Endothelial cell of umbilical vein (primary cell): ENCODE measurements around the gene ZFR. TPM values are rescaled to one million over a fixed set of nuclear protein-coding genes. Genes with fewer than 3 reads are reported as not detected.

Experiments
- BruUV-seq: library from RNA; stranded (reverse); fragments of 400-500 nt; replicated peaks from 2 replicates; lab custom pipeline; 2021; lab: Mats Ljungman, UMichigan
- CTCF ChIA-PET: fragments of 300-600, 350-600 bp; sonication (Branson Sonifier 250); formaldehyde crosslinking; loops from one replicate; lab custom pipeline; 2021; ENCODE audit warnings: antibody characterized with exemption, inconsistent platforms; lab: Charles Lee
- POLR2A ChIA-PET: fragments of 300-600, 350-600 bp; sonication (Branson Sonifier 250); formaldehyde crosslinking; loops from one replicate; lab custom pipeline; 2021; ENCODE audit warnings: antibody characterized with exemption, inconsistent platforms; lab: Charles Lee
- DNase-seq: peaks from one replicate; pipeline ENCODE4 v3.0.0-alpha.2; 2011; ENCODE audit warnings: low read depth, low spot score
- FAIRE-seq: peaks from 2 replicates; lab custom pipeline; 2011; peaks lifted over from hg19 to GRCh38; lab: Jason Lieb, UNC
- H2AFZ ChIP-seq: 2 replicates; pipeline ENCODE4 v1.6.0; 2012; ENCODE audit warnings: low read depth, low read length, control low read depth, inconsistent platforms
- H3K27ac ChIP-seq: 2 replicates; pipeline ENCODE4 v1.5.1; 2011; ENCODE audit warnings: low read depth, mild to moderate bottlenecking, control low read depth, low read length, moderate library complexity; ENCODE audit not compliant: insufficient read depth
- H3K27me3 ChIP-seq, 2 experiments: 2 replicates each; pipeline versions ENCODE4 v1.6.0 to v1.6.1; 2011; ENCODE audit warnings: low read length in 2 of 2, mixed read lengths in 1 of 2; ENCODE audit not compliant: control insufficient read depth in 2 of 2, insufficient read depth in 2 of 2
- H3K36me3 ChIP-seq, 2 experiments: 2 replicates in 1 of 2; 3 replicates in 1 of 2; pipeline ENCODE4 v1.5.1; 2011; ENCODE audit warnings: low read length in 2 of 2, mild to moderate bottlenecking in 1 of 2, moderate library complexity in 1 of 2; ENCODE audit not compliant: control insufficient read depth in 2 of 2, insufficient read depth in 2 of 2; ENCODE audit errors: extremely low read depth in 1 of 2
- H3K4me1 ChIP-seq: 3 replicates; pipeline ENCODE4 v1.5.1; 2011; ENCODE audit warnings: mild to moderate bottlenecking, low read length; ENCODE audit not compliant: control insufficient read depth, insufficient read depth; ENCODE audit errors: extremely low read depth
- H3K4me2 ChIP-seq: 2 replicates; pipeline ENCODE4 v1.6.1; 2011; ENCODE audit warnings: low read length, control low read depth, mixed read lengths; ENCODE audit not compliant: insufficient read depth
- H3K4me3 ChIP-seq, 3 experiments: fragments of 200-600 bp in 1 of 3; sonication (generic), shearing (Covaris generic) in 1 of 3; replicated peaks in 1 of 3; 2 replicates each; pipeline ENCODE4 v1.5.1; 2011 to 2016; ENCODE audit warnings: control low read depth in 3 of 3, low read length in 3 of 3, mild to moderate bottlenecking in 2 of 3, inconsistent platforms in 1 of 3, low read depth in 1 of 3, moderate library complexity in 1 of 3; ENCODE audit not compliant: insufficient read depth in 1 of 3
- H3K79me2 ChIP-seq: 2 replicates; pipeline ENCODE4 v1.6.0; 2012; ENCODE audit warnings: low read length, inconsistent platforms; ENCODE audit not compliant: control insufficient read depth, insufficient read depth
- H3K9ac ChIP-seq: replicated peaks from 2 replicates; pipeline ENCODE3; 2011; ENCODE audit warnings: low read length, control low read depth; ENCODE audit not compliant: insufficient read depth; ENCODE audit errors: extremely low read depth
- H3K9me1 ChIP-seq: replicated peaks from 3 replicates; pipeline ENCODE4 v1.6.0; 2011; ENCODE audit warnings: mild to moderate bottlenecking, low read length; ENCODE audit not compliant: control insufficient read depth, insufficient read depth; ENCODE audit errors: extremely low read depth
- H3K9me3 ChIP-seq: replicated peaks from 2 replicates; pipeline ENCODE4 v1.5.1; 2012; ENCODE audit warnings: low read length, inconsistent platforms; ENCODE audit not compliant: control insufficient read depth, insufficient read depth
- H4K20me1 ChIP-seq: replicated peaks from 2 replicates; pipeline ENCODE3; 2011; ENCODE audit warnings: mild to moderate bottlenecking, low read length; ENCODE audit not compliant: control insufficient read depth, insufficient read depth; ENCODE audit errors: extremely low read depth
- EZH2 ChIP-seq: IDR thresholded peaks from 2 replicates; pipeline ENCODE4 v1.6.1; 2012; ENCODE audit warnings: borderline replicate concordance, low read depth, mild to moderate bottlenecking, moderate library complexity, low read length, inconsistent platforms; ENCODE audit not compliant: severe bottlenecking
- FOS ChIP-seq: IDR thresholded peaks from 2 replicates; pipeline ENCODE4 v1.6.1; 2011; ENCODE audit warnings: mild to moderate bottlenecking, low read length, moderate library complexity, borderline replicate concordance; ENCODE audit not compliant: insufficient read depth
- GATA2 ChIP-seq: IDR thresholded peaks from 2 replicates; pipeline ENCODE4 v1.7.0; 2011; ENCODE audit warnings: low read depth, mild to moderate bottlenecking, moderate library complexity, mixed read lengths, low read length; ENCODE audit not compliant: insufficient read length, insufficient read depth
- JUN ChIP-seq: IDR thresholded peaks from 2 replicates; pipeline ENCODE4 v1.6.1; 2011; ENCODE audit warnings: borderline replicate concordance, low read depth; ENCODE audit not compliant: insufficient read length, insufficient read depth
- MYC ChIP-seq: IDR thresholded peaks from one replicate; pipeline ENCODE4 v1.6.1; 2011; ENCODE audit warnings: mild to moderate bottlenecking, low read depth, low read length
- POLR2A ChIP-seq: IDR thresholded peaks from 2 replicates; pipeline ENCODE4 v1.6.1; 2012; ENCODE audit warnings: low read depth, mild to moderate bottlenecking, control low read depth, low read length
- POLR2AphosphoS5 ChIP-seq: IDR thresholded peaks from 2 replicates; pipeline ENCODE4 v1.6.1; 2012; ENCODE audit warnings: low read depth, mild to moderate bottlenecking, control low read depth, low read length, moderate library complexity; ENCODE audit not compliant: insufficient read depth
- dilution Hi-C: fragments of 300-500 bp; cut with MboI; formaldehyde crosslinking; loops from one replicate; pipeline ENCODE4 v1.15.0; 2019; ENCODE audit warnings: low sequenced_read_pairs; ENCODE audit not compliant: extremely low pct_ligation_motif_present
- intact Hi-C: fragments of 100-400 bp; cut with micrococcal nuclease; formaldehyde crosslinking; loops from one replicate; pipeline ENCODE4 v1.10.0; 2022
- polyA plus RNA-seq, 4 experiments: library from polyadenylated mRNA; depleted of rRNA in 3 of 4; stranded (reverse) in 3 of 4; unstranded in 1 of 4; fragments of >200 nt; gene quantifications; 2 replicates each; pipeline versions ENCODE4 v1.2.1 to v1.2.3, GENCODE V29; 2011 to 2012; ENCODE audit warnings: missing spikeins in 1 of 4
- total RNA-seq: library from RNA; stranded (reverse); gene quantifications from 2 replicates; pipeline ENCODE4 v1.2.3, GENCODE V29; 2021
- TF ChIP-seq, protein P1 (sequence below), 2 donors: IDR thresholded peaks; 1 replicate in 1 of 2; 2 replicates in 1 of 2; pipeline ENCODE4 v1.5.1; 2011; ENCODE audit warnings: low read length in 2 of 2, mild to moderate bottlenecking in 2 of 2, moderate library complexity in 2 of 2, control low read depth in 1 of 2, inconsistent platforms in 1 of 2, low read depth in 1 of 2; ENCODE audit not compliant: insufficient read depth in 1 of 2; ENCODE audit errors: extremely low read depth in 1 of 2
- TF ChIP-seq, protein P2 (sequence below): IDR thresholded peaks from 2 replicates; pipeline ENCODE4 v1.6.1; 2011; ENCODE audit not compliant: insufficient read depth, insufficient read length

ZFR gene
- total and polyA plus RNA-seq, 2 donors (not counting 3 experiments of a cell fraction or from before 2014, with no cell fraction given), result 60.1 to 79.4 TPM

DNA sequence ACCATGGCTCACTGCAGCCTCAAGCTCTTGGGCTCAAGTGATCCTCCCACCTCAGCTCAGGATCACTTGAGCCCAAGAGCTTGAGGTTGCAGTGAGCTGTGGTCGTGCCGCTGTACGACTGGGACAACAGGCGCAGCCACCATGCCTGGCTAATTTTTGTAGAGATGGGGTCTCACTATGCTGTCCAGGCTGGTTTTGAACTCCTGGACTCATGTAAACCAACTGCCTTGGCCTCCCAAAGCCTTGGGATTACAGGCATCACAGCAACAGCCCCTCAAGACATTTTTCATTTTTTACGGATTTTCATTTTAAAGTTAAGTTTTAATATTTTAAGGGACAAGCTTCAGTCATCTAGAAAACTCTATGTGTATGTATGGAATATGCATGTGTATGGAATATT lies 78.9 kb downstream of the ZFR start:
- intact Hi-C loops, result no loop called here
- no peak for DNase-seq
- H3K79me2 ChIP-seq, result no peaks in the 10 kb centered on the region
- no peaks in the 10 kb centered on the region for H3K9me3 ChIP-seq
- BruUV-seq, result no TSS peak
- H3K4me2 ChIP-seq, result no peak overlapping the region
- CTCF ChIA-PET, result interaction anchor here (1.0 to 2.7 kb wide), 5 partner anchors 16 to 133 kb away, joined by 3 to 10 read pairs (median 4); no protein-coding TSS in a partner anchor
- no peaks in the 10 kb centered on the region for H3K27me3 ChIP-seq
- H3K36me3 ChIP-seq, result peaks cover 5 to 23% of the 10 kb centered on the region in 2 experiments
- H3K4me3 ChIP-seq, result no peak overlapping the region
- no peak overlapping the region for H2AFZ ChIP-seq
- H3K4me1 ChIP-seq, result no peaks in the 10 kb centered on the region
- H3K27ac ChIP-seq, result no peak overlapping the region
- no peaks in the 10 kb centered on the region for H4K20me1 ChIP-seq
- no peaks in the 10 kb centered on the region for H3K9me1 ChIP-seq
- H3K9ac ChIP-seq, result no peak overlapping the region
- POLR2A ChIA-PET, result no interaction called here
- no peak for TF ChIP-seq GATA2
- TF ChIP-seq MYC, result no peak
- no peak for TF ChIP-seq POLR2AphosphoS5
- TF ChIP-seq FOS, result no peak
- no peak for TF ChIP-seq EZH2
- no peak for TF ChIP-seq JUN
- no peak for TF ChIP-seq POLR2A
- TF ChIP-seq, protein P1, sequence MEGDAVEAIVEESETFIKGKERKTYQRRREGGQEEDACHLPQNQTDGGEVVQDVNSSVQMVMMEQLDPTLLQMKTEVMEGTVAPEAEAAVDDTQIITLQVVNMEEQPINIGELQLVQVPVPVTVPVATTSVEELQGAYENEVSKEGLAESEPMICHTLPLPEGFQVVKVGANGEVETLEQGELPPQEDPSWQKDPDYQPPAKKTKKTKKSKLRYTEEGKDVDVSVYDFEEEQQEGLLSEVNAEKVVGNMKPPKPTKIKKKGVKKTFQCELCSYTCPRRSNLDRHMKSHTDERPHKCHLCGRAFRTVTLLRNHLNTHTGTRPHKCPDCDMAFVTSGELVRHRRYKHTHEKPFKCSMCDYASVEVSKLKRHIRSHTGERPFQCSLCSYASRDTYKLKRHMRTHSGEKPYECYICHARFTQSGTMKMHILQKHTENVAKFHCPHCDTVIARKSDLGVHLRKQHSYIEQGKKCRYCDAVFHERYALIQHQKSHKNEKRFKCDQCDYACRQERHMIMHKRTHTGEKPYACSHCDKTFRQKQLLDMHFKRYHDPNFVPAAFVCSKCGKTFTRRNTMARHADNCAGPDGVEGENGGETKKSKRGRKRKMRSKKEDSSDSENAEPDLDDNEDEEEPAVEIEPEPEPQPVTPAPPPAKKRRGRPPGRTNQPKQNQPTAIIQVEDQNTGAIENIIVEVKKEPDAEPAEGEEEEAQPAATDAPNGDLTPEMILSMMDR (IDR thresholded peaks at IDR 0.05; ENCODE audit: extremely low read depth in 1 of 2, insufficient read depth in 1 of 2, low read depth in 1 of 2, low read length in 2 of 2), result no peak
- TF ChIP-seq, protein P2, sequence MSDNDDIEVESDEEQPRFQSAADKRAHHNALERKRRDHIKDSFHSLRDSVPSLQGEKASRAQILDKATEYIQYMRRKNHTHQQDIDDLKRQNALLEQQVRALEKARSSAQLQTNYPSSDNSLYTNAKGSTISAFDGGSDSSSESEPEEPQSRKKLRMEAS, result no peak
- no peak for FAIRE-seq
- dilution Hi-C loops, result no loop called here
